HCT116 (cell line): ENCODE measurements around the gene NSD2.

ENCODE experiments used
- POLR2A ChIP-seq: IDR thresholded peaks from 2 replicates; pipeline ENCODE4 v1.7.0; 2011; ENCODE audit warnings: borderline replicate concordance; ENCODE audit not compliant: insufficient read depth, insufficient read length; ENCODE audit errors: extremely low read depth
- REST ChIP-seq: IDR thresholded peaks from 2 replicates; pipeline ENCODE4 v1.6.1; 2012; ENCODE audit warnings: low read depth
- SIN3A ChIP-seq: IDR thresholded peaks from 2 replicates; pipeline ENCODE4 v1.6.1; 2012; ENCODE audit warnings: low read depth
- SRF ChIP-seq: IDR thresholded peaks from 2 replicates; pipeline ENCODE4 v1.6.1; 2012; ENCODE audit warnings: low read depth
- YY1 ChIP-seq: IDR thresholded peaks from 2 replicates; pipeline ENCODE4 v1.6.1; 2011; ENCODE audit warnings: low read length, low read depth, moderate library complexity, mild to moderate bottlenecking; ENCODE audit not compliant: insufficient replicate concordance; ENCODE audit errors: extremely low read depth
- TF ChIP-seq, protein P1 (sequence below): IDR thresholded peaks from 2 replicates; pipeline ENCODE4 v1.6.1; 2011; ENCODE audit warnings: mild to moderate bottlenecking, low read length, moderate library complexity; ENCODE audit not compliant: insufficient replicate concordance; ENCODE audit errors: extremely low read depth
- TF ChIP-seq, protein P2 (sequence below), 3 experiments: fragments of 200-600 bp in 1 of 3; sonication (generic) in 1 of 3; IDR thresholded peaks in 2 of 3; conservative IDR thresholded peaks in 1 of 3; 2 replicates each; pipeline ENCODE4 v1.5.1; 2012 to 2017; ENCODE audit warnings: low read depth in 2 of 3, low read length in 2 of 3, antibody characterized with exemption in 1 of 3, borderline replicate concordance in 1 of 3, control low read depth in 1 of 3, mild to moderate bottlenecking in 1 of 3, mixed read lengths in 1 of 3, mixed run types in 1 of 3, moderate library complexity in 1 of 3; ENCODE audit not compliant: insufficient read depth in 1 of 3
- TF ChIP-seq, protein P3 (sequence below): IDR thresholded peaks from 2 replicates; pipeline ENCODE4 v1.6.1; 2012

GRCh38 chr4:1900087-1900433 is 28.9 kb downstream of the NSD2 start:
- TF ChIP-seq SIN3A = no peak
- TF ChIP-seq YY1 = no peak
- TF ChIP-seq, protein P1, sequence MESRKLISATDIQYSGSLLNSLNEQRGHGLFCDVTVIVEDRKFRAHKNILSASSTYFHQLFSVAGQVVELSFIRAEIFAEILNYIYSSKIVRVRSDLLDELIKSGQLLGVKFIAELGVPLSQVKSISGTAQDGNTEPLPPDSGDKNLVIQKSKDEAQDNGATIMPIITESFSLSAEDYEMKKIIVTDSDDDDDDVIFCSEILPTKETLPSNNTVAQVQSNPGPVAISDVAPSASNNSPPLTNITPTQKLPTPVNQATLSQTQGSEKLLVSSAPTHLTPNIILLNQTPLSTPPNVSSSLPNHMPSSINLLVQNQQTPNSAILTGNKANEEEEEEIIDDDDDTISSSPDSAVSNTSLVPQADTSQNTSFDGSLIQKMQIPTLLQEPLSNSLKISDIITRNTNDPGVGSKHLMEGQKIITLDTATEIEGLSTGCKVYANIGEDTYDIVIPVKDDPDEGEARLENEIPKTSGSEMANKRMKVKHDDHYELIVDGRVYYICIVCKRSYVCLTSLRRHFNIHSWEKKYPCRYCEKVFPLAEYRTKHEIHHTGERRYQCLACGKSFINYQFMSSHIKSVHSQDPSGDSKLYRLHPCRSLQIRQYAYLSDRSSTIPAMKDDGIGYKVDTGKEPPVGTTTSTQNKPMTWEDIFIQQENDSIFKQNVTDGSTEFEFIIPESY = no peak
- TF ChIP-seq POLR2A = no peak
- TF ChIP-seq, protein P2, sequence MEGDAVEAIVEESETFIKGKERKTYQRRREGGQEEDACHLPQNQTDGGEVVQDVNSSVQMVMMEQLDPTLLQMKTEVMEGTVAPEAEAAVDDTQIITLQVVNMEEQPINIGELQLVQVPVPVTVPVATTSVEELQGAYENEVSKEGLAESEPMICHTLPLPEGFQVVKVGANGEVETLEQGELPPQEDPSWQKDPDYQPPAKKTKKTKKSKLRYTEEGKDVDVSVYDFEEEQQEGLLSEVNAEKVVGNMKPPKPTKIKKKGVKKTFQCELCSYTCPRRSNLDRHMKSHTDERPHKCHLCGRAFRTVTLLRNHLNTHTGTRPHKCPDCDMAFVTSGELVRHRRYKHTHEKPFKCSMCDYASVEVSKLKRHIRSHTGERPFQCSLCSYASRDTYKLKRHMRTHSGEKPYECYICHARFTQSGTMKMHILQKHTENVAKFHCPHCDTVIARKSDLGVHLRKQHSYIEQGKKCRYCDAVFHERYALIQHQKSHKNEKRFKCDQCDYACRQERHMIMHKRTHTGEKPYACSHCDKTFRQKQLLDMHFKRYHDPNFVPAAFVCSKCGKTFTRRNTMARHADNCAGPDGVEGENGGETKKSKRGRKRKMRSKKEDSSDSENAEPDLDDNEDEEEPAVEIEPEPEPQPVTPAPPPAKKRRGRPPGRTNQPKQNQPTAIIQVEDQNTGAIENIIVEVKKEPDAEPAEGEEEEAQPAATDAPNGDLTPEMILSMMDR (IDR thresholded peaks at IDR 0.05 in 2 of 3, conservative IDR thresholded peaks at IDR 0.05 in 1 of 3; ENCODE audit: borderline replicate concordance in 1 of 3, insufficient read depth in 1 of 3, low read depth in 2 of 3, low read length in 2 of 3) = no peak
- TF ChIP-seq, protein P3, sequence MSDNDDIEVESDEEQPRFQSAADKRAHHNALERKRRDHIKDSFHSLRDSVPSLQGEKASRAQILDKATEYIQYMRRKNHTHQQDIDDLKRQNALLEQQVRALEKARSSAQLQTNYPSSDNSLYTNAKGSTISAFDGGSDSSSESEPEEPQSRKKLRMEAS = no peak
- TF ChIP-seq SRF = no peak
- TF ChIP-seq REST = no peak
